ENCODE results near the gene MVD. TPM values are rescaled to one million over a fixed set of nuclear protein-coding genes. Genes with fewer than 3 reads are reported as not detected.
"Not testable (repeated sequence)": the region's sequence is repeated elsewhere in the genome, so short reads cannot be mapped to it uniquely, and the experiment has no call there.

Gene MVD
- total and polyA plus RNA-seq, 4 donors: 39.1 to 135 (median 119) TPM

DNA sequence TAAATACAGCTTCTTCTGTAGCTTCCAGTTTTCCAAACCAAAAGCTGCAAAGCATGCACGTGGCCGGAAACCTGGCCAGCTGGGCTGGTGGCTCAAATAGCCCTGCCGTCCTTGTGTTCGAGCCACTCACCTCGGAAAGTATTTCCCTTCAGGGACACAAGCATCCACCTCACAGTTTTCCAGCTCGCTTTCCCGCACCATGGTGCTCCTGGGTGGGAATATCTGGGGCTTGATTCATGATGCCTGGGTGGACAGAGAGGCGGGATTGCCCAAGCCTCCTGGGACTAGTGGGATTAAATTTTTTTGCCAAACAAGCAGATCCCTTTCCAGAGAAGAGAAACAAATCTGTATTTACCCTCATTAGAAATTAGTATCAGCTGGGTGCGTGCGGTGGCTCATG lies 7.1 kb upstream of the MVD start:
- Histone ChIP-seq H3K36me3 (ENCODE audit: control insufficient read depth in 4 of 4, insufficient read depth in 4 of 4, low read length in 4 of 4) (peaks cover 0 to 6% (median 0%) of the 10 kb centered on the region in 4 donors), H3K4me1 (ENCODE audit: control insufficient read depth in 5 of 5, insufficient read depth in 5 of 5, low read length in 5 of 5) (peaks cover 0 to under 1% (median 0%) of the 10 kb centered on the region in 5 donors), H3K27ac (ENCODE audit: low read depth in 1 of 2, low read length in 1 of 2) (no peak overlapping the region), H3K9ac (ENCODE audit: insufficient read depth in 1 of 2, low read length in 2 of 2) (no peak overlapping the region), H3K4me3 (no peak overlapping the region), H3K9me3 (ENCODE audit: control insufficient read depth in 4 of 4, insufficient read depth in 3 of 4, low read length in 3 of 4) (no peaks in the 10 kb centered on the region), H3K27me3 (ENCODE audit: control insufficient read depth in 3 of 3, insufficient read depth in 3 of 3, low read length in 2 of 3) (no peaks in the 10 kb centered on the region)
- 92 to 93% methylated on average over 10 of the region's 10 CpGs for WGBS, 2 donors
- ATAC-seq (ENCODE audit: insufficient read depth, low FRiP score) (no peak), DNase-seq (no peak)
- TF ChIP-seq, protein P1, sequence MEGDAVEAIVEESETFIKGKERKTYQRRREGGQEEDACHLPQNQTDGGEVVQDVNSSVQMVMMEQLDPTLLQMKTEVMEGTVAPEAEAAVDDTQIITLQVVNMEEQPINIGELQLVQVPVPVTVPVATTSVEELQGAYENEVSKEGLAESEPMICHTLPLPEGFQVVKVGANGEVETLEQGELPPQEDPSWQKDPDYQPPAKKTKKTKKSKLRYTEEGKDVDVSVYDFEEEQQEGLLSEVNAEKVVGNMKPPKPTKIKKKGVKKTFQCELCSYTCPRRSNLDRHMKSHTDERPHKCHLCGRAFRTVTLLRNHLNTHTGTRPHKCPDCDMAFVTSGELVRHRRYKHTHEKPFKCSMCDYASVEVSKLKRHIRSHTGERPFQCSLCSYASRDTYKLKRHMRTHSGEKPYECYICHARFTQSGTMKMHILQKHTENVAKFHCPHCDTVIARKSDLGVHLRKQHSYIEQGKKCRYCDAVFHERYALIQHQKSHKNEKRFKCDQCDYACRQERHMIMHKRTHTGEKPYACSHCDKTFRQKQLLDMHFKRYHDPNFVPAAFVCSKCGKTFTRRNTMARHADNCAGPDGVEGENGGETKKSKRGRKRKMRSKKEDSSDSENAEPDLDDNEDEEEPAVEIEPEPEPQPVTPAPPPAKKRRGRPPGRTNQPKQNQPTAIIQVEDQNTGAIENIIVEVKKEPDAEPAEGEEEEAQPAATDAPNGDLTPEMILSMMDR (IDR thresholded peaks at IDR 0.05; ENCODE audit: control extremely low read depth, extremely low read depth): no peak

DNA sequence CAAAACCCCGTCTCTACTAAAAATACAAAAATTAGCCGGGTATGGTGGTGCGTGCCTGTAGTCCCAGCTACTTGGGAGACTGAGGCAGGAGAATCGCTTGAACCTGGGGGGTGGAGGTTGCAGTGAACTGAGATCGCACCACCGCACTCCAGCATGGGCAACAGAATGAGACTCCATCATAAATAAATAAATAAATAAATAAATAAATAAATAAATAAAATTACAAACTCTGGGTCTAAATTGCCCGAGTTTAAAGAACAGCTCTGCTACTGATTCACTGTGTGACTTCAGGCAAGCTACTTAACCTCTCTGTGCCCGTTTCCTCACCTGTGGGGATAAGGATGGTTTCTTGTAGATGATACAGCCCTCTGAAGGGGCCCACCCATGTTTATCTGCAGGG lies 6.6 kb upstream of the MVD start:
- not testable (repeated sequence) for H3K27ac ChIP-seq (ENCODE audit: low read depth in 1 of 2, low read length in 1 of 2); H3K27me3 ChIP-seq (ENCODE audit: control insufficient read depth in 3 of 3, insufficient read depth in 3 of 3, low read length in 2 of 3); H3K4me3 ChIP-seq; DNase-seq; ATAC-seq (ENCODE audit: insufficient read depth, low FRiP score); H3K36me3 ChIP-seq (ENCODE audit: control insufficient read depth in 4 of 4, insufficient read depth in 4 of 4, low read length in 4 of 4); H3K9me3 ChIP-seq (ENCODE audit: control insufficient read depth in 4 of 4, insufficient read depth in 3 of 4, low read length in 3 of 4); H3K4me1 ChIP-seq (ENCODE audit: control insufficient read depth in 5 of 5, insufficient read depth in 5 of 5, low read length in 5 of 5); H3K9ac ChIP-seq (ENCODE audit: insufficient read depth in 1 of 2, low read length in 2 of 2)
- WGBS, 2 donors: 92 to 96% methylated on average over 8 of the region's 8 CpGs

DNA sequence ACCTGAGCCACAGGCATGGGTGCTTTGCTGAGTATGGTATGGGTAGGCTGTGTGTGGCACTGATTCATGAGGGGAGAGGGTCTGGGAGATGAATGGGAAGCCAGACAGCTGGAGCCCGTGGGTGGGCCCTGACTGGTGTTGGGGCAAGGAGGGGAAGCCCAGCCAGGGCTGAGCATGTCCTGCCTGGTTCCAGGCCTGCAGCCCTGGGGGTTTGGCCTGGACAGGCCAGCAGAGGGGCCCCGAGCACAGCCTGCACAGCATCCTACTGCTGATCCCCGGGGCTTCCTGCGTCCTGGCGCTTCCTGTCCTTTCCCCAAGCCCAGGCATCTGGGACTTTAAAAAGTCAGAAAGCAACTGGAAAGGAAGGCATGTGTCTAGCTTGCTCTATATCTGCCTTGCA lies 4.6 kb upstream of the MVD start:
- no peaks in the 10 kb centered on the region for H3K27me3 ChIP-seq (ENCODE audit: control insufficient read depth in 3 of 3, insufficient read depth in 3 of 3, low read length in 2 of 3)
- no peak for DNase-seq

DNA sequence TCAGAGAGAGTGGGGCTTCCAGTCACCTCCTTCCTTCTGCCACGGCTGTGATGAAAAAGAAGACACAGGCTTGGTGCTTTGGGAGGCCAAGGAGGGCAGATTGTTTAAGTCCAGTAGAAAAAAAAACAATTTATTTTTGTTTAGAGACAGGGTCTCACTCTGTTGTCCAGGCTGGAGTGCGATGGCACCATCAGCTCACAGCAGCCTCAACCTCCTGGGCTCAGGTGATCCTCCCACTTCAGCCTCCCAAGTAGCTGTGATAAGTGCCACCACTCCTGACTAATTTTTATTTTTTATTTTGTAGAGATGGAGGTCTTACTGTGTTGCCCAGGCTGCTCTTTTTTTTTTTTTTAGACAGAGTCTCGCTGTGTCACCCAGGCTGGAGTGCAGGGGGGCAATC lies 2.7 kb upstream of the MVD start:
- Histone ChIP-seq H3K27me3 (ENCODE audit: control insufficient read depth in 3 of 3, insufficient read depth in 3 of 3, low read length in 2 of 3) (no peaks in the 10 kb centered on the region), H3K4me1 (ENCODE audit: control insufficient read depth in 5 of 5, insufficient read depth in 5 of 5, low read length in 5 of 5) (peaks cover 2 to 13% (median 5%) of the 10 kb centered on the region in 5 donors), H3K4me3 (no peak overlapping the region), H3K27ac (ENCODE audit: low read depth in 1 of 2, low read length in 1 of 2) (no peak overlapping the region), H3K9ac (ENCODE audit: insufficient read depth in 1 of 2, low read length in 2 of 2) (no peak overlapping the region), H3K36me3 (ENCODE audit: control insufficient read depth in 4 of 4, insufficient read depth in 4 of 4, low read length in 4 of 4) (no peaks in the 10 kb centered on the region), H3K9me3 (ENCODE audit: control insufficient read depth in 4 of 4, insufficient read depth in 3 of 4, low read length in 3 of 4) (no peaks in the 10 kb centered on the region)
- ATAC-seq (ENCODE audit: insufficient read depth, low FRiP score) (no peak), DNase-seq (no peak)
- 91 to 96% methylated on average over 3 of the region's 3 CpGs for WGBS, 2 donors
- TF ChIP-seq, protein P1 (IDR thresholded peaks at IDR 0.05; ENCODE audit: control extremely low read depth, extremely low read depth): no peak

More for the DNA sequence above, 4.6 kb upstream of the MVD start:
- ATAC-seq (ENCODE audit: insufficient read depth, low FRiP score): no peak
- peaks cover 0 to 6% (median under 1%) of the 10 kb centered on the region in 5 donors for H3K4me1 ChIP-seq (ENCODE audit: control insufficient read depth in 5 of 5, insufficient read depth in 5 of 5, low read length in 5 of 5)
- TF ChIP-seq, protein P1 (IDR thresholded peaks at IDR 0.05; ENCODE audit: control extremely low read depth, extremely low read depth): no peak
- H3K9me3 ChIP-seq (ENCODE audit: control insufficient read depth in 4 of 4, insufficient read depth in 3 of 4, low read length in 3 of 4): no peaks in the 10 kb centered on the region
- WGBS, 2 donors: 80 to 84% methylated on average over 5 of the region's 5 CpGs
- H3K9ac ChIP-seq (ENCODE audit: insufficient read depth in 1 of 2, low read length in 2 of 2): no peak overlapping the region
- peaks cover 0 to 6% (median 0%) of the 10 kb centered on the region in 4 donors for H3K36me3 ChIP-seq (ENCODE audit: control insufficient read depth in 4 of 4, insufficient read depth in 4 of 4, low read length in 4 of 4)
- H3K27ac ChIP-seq (ENCODE audit: low read depth in 1 of 2, low read length in 1 of 2): no peak overlapping the region
- no peak overlapping the region for H3K4me3 ChIP-seq
